Gastroesophageal sphincter (tissue), 4 donors: ENCODE data around the gene CDRT4. TPM values are rescaled to one million over a fixed set of nuclear protein-coding genes. Genes with fewer than 3 reads are reported as not detected.

Experiments
- ATAC-seq: fragments of 150-250 bp; one replicate; pipeline ENCODE4 v1.9.1; 2016; ENCODE audit warnings: mild to moderate bottlenecking, moderate library complexity
- H3K27ac ChIP-seq, 4 donors: fragments of 200-600 bp; sonication (generic) in 3 of 4; 1 replicate in 3 of 4; 2 replicates in 1 of 4; pipeline ENCODE4 v1.5.1; 2016 to 2019
- H3K27me3 ChIP-seq: fragments of 200-600 bp; sonication (generic); one replicate; pipeline ENCODE4 v1.5.1; 2019
- H3K36me3 ChIP-seq, 2 donors: fragments of 200-600 bp; sonication (generic); one replicate each; pipeline ENCODE4 v1.5.1; 2019; ENCODE audit warnings: control low read depth in 1 of 2
- H3K4me1 ChIP-seq, 3 donors: fragments of 200-600 bp; sonication (generic); 1 replicate in 2 of 3; 2 replicates in 1 of 3; pipeline ENCODE4 v1.5.1; 2016 to 2019; ENCODE audit warnings: control low read depth in 2 of 3
- H3K4me3 ChIP-seq, 2 donors: fragments of 200-600 bp; sonication (generic); one replicate each; pipeline ENCODE4 v1.5.1; 2019; ENCODE audit warnings: mild to moderate bottlenecking in 1 of 2, moderate library complexity in 1 of 2
- H3K9me3 ChIP-seq, 3 donors: fragments of 200-600 bp; sonication (generic); one replicate each; pipeline ENCODE4 v1.5.1; 2017 to 2019; ENCODE audit warnings: control low read depth in 2 of 3
- CTCF ChIP-seq, 4 experiments: fragments of 200-600 bp in 2 of 4; fragments of 450-650 bp in 2 of 4; sonication (generic) in 1 of 4; IDR thresholded peaks; one replicate each; pipeline ENCODE4 v1.5.1; 2017 to 2019; ENCODE audit warnings: antibody characterized with exemption in 4 of 4, mild to moderate bottlenecking in 2 of 4, moderate library complexity in 2 of 4
- EP300 ChIP-seq: sonication (generic); formaldehyde crosslinking; IDR thresholded peaks from one replicate; pipeline ENCODE4 v1.6.1; 2017; ENCODE audit warnings: antibody characterized with exemption, mild to moderate bottlenecking
- POLR2A ChIP-seq, 2 donors: fragments of 450-650 bp; IDR thresholded peaks; one replicate each; pipeline ENCODE4 v1.6.1; 2017; ENCODE audit warnings: antibody characterized with exemption in 2 of 2, mild to moderate bottlenecking in 2 of 2, moderate library complexity in 1 of 2
- POLR2AphosphoS5 ChIP-seq: sonication (generic); formaldehyde crosslinking; IDR thresholded peaks from one replicate; pipeline ENCODE4 v1.6.1; 2017; ENCODE audit warnings: antibody characterized with exemption
- WGBS, 2 donors: methylation state at CpG; one replicate each; pipeline ENCODE4 v1.1.5; 2018; ENCODE audit warnings: low coverage in 1 of 2; 5-methylcytosine and 5-hydroxymethylcytosine counted together
- total RNA-seq, 4 donors: library from RNA; depleted of rRNA; stranded (reverse); fragments of >200 nt; gene quantifications; one replicate each; pipeline ENCODE4 v1.1.0, GENCODE V29; 2016

Gene CDRT4
- total RNA-seq, 4 donors from 2014 or later: 5.4 to 5.9 (median 5.5) TPM

GRCh38 chr17:15488557-15488956 lies 21.1 kb upstream of the CDRT4 start:
- 100% methylated on average over 1 to 2 of the region's 2 CpGs for WGBS, 2 donors
- Histone ChIP-seq H3K9me3 (no peaks in the 10 kb centered on the region), H3K36me3 (peaks cover 0 to 1% of the 10 kb centered on the region in 2 donors), H3K4me3 (no peak overlapping the region), H3K27ac (no peak overlapping the region), H3K27me3 (no peaks in the 10 kb centered on the region), H3K4me1 (peaks cover 0 to 16% (median 0%) of the 10 kb centered on the region in 3 donors)
- TF ChIP-seq POLR2AphosphoS5 (no peak), EP300 (no peak), POLR2A (IDR thresholded peaks at IDR 0.05) (no peak), CTCF (IDR thresholded peaks at IDR 0.05) (no peak)
- no peak for ATAC-seq

DNA sequence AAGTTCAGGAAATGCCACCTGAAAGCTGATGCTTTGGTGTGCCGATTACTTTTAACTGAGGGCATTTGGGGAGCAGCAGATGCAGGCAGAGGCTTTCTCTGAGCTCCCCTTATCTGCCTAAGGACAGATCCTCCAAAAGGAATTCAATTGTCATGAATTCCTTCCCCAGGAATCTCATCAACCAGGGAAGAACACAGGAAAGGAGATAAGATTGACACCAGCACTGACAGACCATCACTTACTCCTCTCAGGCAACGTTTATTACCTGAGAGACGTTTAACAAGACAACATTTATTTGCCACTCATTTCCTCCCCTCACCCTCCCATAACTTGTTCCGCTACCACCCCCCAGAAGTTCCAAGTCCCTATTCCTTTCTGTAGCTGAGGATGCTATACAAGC lies 17.6 kb upstream of the CDRT4 start:
- TF ChIP-seq EP300 (no peak), POLR2AphosphoS5 (no peak), CTCF (IDR thresholded peaks at IDR 0.05) (no peak), POLR2A (IDR thresholded peaks at IDR 0.05) (no peak)
- Histone ChIP-seq H3K27ac (no peak overlapping the region), H3K36me3 (peaks cover 0 to 7% of the 10 kb centered on the region in 2 donors), H3K9me3 (no peaks in the 10 kb centered on the region), H3K27me3 (no peaks in the 10 kb centered on the region), H3K4me1 (peaks cover 1 to 7% (median 3%) of the 10 kb centered on the region in 3 donors), H3K4me3 (no peak overlapping the region)
- ATAC-seq: no peak
- 66 to 72% methylated on average over 4 of the region's 4 CpGs for WGBS, 2 donors

- ATAC-seq: peak; percentile 64
- H3K4me3 ChIP-seq: no peak overlapping the region
- WGBS, 2 donors: 80 to 86% methylated on average over 1 of the region's 4 CpGs
- no peak overlapping the region for H3K27ac ChIP-seq
- peaks cover 0 to 7% of the 10 kb centered on the region in 2 donors for H3K36me3 ChIP-seq
- no peaks in the 10 kb centered on the region for H3K9me3 ChIP-seq
- no peaks in the 10 kb centered on the region for H3K27me3 ChIP-seq
- TF ChIP-seq EP300: no peak
- no peak for TF ChIP-seq POLR2AphosphoS5
- TF ChIP-seq POLR2A (IDR thresholded peaks at IDR 0.05): no peak
- no peak for TF ChIP-seq CTCF (IDR thresholded peaks at IDR 0.05)
- peaks cover 6 to 20% (median 12%) of the 10 kb centered on the region in 3 donors for H3K4me1 ChIP-seq
Observed at GRCh38 chr17:15483431-15483830, 16.0 kb upstream of the CDRT4 start.

GRCh38 chr17:15482476-15482875 lies 15.1 kb upstream of the CDRT4 start:
- Histone ChIP-seq H3K4me3 (no peak overlapping the region), H3K27ac (no peak overlapping the region), H3K27me3 (no peaks in the 10 kb centered on the region), H3K9me3 (no peaks in the 10 kb centered on the region), H3K36me3 (peaks cover 0 to 7% of the 10 kb centered on the region in 2 donors), H3K4me1 (peaks cover 6 to 20% (median 12%) of the 10 kb centered on the region in 3 donors)
- ATAC-seq: no peak
- no peak for TF ChIP-seq EP300
- no peak for TF ChIP-seq POLR2AphosphoS5
- no peak for TF ChIP-seq POLR2A (IDR thresholded peaks at IDR 0.05)
- TF ChIP-seq CTCF (IDR thresholded peaks at IDR 0.05): no peak
- WGBS, 2 donors: 63 to 67% methylated on average over 3 of the region's 6 CpGs

DNA sequence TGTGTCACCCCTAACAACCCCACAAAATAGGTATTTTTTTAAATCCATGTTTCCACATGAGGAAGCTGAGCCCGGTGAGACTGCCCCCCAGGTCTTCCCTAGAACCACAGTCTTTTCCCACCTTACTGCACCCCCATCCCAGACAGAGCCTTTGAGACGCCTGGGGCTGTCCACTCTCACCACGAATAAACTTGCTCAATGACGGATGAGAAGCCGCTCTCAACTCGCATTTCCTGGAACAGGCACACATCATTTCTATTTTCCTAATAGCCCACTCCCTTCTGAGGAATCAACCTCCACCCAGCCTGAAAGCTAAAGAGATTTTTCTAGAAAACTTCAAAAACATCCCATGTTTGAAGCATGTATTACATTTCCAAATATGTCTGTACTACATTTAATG lies 14.1 kb upstream of the CDRT4 start:
- H3K4me1 ChIP-seq: peaks cover 6 to 20% (median 12%) of the 10 kb centered on the region in 3 donors
- WGBS, 2 donors: 76 to 83% methylated on average over 5 to 6 of the region's 6 CpGs
- H3K36me3 ChIP-seq: peaks cover 0 to 7% of the 10 kb centered on the region in 2 donors
- TF ChIP-seq POLR2A (IDR thresholded peaks at IDR 0.05): no peak
- no peak for TF ChIP-seq POLR2AphosphoS5
- TF ChIP-seq EP300: no peak
- no peak for TF ChIP-seq CTCF (IDR thresholded peaks at IDR 0.05)
- H3K4me3 ChIP-seq: no peak overlapping the region
- H3K27ac ChIP-seq: no peak overlapping the region
- ATAC-seq: peak; percentile 34
- H3K9me3 ChIP-seq: no peaks in the 10 kb centered on the region
- H3K27me3 ChIP-seq: no peaks in the 10 kb centered on the region
